GM10248 (cell line): Measurements from ENCODE around the gene ADAM22.

Source experiments
- CTCF ChIA-PET: fragments of 300-600 bp; sonication (Branson Sonifier 250); formaldehyde crosslinking; extraction: SDS; loops from one replicate; lab custom pipeline; 2021; ENCODE audit warnings: antibody characterized with exemption; lab: Yijun Ruan, JAX
- POLR2A ChIA-PET: fragments of 350-650 bp; sonication (Branson Sonifier 250); formaldehyde crosslinking; extraction: SDS; loops from one replicate; lab custom pipeline; 2020; ENCODE audit warnings: antibody characterized with exemption; lab: Yijun Ruan, JAX
- DNase-seq: peaks from one replicate; pipeline ENCODE4 v3.0.0; 2012; ENCODE audit errors: extremely low spot score
- TF ChIP-seq, protein P1 (sequence below): IDR thresholded peaks from 2 replicates; pipeline ENCODE4 v1.5.1; 2012; ENCODE audit warnings: mild to moderate bottlenecking, low read depth; ENCODE audit errors: extremely low read depth, missing control alignments, control extremely low read depth

ADAM22 gene

DNA sequence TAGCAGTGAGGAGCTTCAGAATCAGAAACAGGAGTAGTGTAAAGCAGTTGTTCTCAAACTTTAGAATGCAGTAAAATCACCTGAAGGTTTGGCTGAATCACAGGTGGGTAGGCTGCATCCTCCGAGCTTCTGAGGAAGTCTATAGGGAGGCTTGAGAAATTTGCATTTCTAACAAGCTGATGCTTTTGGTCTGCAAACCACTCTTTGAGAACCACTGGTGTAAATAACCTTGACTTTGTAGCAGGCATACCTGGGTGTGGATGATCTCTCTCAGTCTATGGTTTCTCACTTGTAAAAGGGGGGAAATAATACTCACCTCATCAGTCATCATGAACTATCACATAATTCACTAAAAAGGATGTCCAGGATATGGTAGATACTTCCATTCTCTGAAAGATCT, 167.7 kb downstream of the ADAM22 start:
- ChIA-PET CTCF (interaction anchor here (1.6 to 3.6 kb wide), 4 partner anchors 9 to 12 kb away, joined by 6 to 16 read pairs (median 8); no protein-coding TSS in a partner anchor), POLR2A (no interaction called here)
- no peak for DNase-seq
- TF ChIP-seq, protein P1, sequence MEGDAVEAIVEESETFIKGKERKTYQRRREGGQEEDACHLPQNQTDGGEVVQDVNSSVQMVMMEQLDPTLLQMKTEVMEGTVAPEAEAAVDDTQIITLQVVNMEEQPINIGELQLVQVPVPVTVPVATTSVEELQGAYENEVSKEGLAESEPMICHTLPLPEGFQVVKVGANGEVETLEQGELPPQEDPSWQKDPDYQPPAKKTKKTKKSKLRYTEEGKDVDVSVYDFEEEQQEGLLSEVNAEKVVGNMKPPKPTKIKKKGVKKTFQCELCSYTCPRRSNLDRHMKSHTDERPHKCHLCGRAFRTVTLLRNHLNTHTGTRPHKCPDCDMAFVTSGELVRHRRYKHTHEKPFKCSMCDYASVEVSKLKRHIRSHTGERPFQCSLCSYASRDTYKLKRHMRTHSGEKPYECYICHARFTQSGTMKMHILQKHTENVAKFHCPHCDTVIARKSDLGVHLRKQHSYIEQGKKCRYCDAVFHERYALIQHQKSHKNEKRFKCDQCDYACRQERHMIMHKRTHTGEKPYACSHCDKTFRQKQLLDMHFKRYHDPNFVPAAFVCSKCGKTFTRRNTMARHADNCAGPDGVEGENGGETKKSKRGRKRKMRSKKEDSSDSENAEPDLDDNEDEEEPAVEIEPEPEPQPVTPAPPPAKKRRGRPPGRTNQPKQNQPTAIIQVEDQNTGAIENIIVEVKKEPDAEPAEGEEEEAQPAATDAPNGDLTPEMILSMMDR, result no peak

DNA sequence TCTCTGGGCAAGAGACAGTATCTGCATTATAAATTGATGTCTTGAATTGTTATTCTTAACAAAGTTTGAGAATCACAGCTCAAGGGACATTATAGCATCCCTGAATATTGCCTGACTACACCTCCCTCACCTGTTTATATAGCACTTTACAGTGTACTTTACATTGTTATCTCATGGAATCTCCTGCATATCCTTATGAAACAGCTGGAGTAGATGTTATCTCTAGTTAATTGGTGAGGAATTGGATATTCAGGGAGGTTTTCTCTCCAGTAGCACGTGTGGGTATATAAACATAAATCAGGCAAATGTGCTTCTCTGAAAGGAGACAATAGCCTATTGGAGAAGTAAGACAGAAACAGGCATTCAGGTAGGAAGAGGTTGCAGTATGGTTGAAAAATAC, 168.6 kb downstream of the ADAM22 start:
- POLR2A ChIA-PET, result no interaction called here
- DNase-seq, result no peak
- CTCF ChIA-PET, result interaction anchor here (1.0 to 3.6 kb wide), 5 partner anchors 9 to 145 kb away, joined by 3 to 16 read pairs (median 6); no protein-coding TSS in a partner anchor
- TF ChIP-seq, protein P1, result no peak

DNA sequence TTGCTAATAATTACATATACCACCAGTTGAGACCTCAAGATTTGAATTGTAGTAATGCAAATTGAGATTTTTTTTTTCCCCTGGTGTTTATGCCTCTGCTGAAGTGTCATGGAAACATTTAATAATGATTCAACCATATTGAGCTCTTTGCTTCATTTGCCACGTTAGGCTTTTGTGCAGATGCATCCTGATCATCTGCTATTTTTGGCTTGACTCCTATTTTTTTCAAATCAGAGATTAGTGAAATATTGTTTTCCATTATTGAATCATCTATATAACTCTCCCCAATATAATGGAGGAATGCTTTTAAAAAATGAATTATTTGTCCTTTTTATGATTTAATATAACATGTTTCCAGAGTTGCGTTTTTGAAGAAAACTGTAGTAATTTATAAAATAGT, 170.7 kb downstream of the ADAM22 start:
- CTCF ChIA-PET, result no interaction called here
- TF ChIP-seq, protein P1, result no peak
- POLR2A ChIA-PET, result no interaction called here
- no peak for DNase-seq

DNA sequence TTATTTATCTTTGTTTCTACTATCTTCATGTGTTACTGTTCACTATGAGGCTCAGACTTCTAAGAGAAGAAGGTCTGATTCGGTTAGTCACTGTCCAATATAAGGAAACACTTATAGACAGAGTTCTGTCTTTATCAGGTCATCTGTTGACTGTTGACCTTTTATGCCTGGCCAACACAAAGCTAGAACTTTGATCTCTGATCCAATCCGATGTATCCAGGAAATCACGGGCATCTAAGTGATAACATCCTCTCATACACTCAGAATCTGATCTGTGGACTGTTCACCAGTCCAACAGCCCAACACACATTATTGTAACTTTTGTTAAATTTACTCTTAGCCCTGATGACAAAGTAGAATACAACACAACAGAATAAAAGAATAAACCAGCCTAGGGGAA, 171.2 kb downstream of the ADAM22 start:
- TF ChIP-seq, protein P1, result no peak
- ChIA-PET POLR2A (no interaction called here), CTCF (interaction anchor here (0.8 to 1.6 kb wide), 2 partner anchors 12 to 32 kb away, joined by 3 read pairs; no protein-coding TSS in a partner anchor)
- DNase-seq, result no peak

DNA sequence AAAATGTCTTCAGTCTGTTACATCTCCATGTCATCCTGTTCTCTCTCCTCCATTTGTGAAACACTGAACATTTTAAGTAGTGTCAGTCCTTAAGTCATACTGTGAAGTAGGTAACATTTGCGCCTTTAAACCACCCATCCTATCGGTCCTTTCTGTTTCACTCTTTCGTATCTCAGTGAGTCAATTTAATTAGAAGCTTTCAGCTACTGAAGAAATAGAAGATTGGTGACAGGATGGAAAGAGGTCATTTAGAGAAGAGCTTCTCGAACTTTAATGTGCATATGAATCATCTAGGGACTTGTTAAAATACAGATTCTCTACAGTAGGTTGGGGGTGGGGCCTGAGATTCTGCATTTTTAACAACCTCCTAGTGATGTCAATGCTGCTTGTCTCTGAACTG, 172.4 kb downstream of the ADAM22 start:
- DNase-seq, result no peak
- TF ChIP-seq, protein P1, result no peak
- CTCF ChIA-PET, result interaction anchor here (0.7 to 1.6 kb wide), 2 partner anchors 14 to 33 kb away, joined by 3 to 4 read pairs; no protein-coding TSS in a partner anchor
- POLR2A ChIA-PET, result no interaction called here

DNA sequence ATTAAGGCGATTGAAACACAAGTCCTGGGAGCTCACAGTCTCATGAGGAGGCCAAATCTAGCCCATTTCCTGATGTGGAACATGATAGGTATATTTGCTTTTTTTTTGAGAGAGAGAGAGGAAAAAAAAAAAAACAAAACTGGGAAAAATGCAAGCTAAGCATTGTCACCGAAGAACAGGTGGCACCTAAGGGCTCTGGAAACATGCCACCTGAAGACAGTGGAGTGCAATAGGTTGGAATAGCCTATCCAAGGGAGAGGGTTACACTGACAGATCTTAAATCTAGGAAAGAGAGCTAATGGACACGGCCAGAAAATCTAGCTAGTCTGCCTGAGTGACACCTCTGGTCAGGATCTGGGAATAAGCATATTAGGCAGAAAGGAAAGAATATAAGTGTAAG, 175.6 kb downstream of the ADAM22 start:
- TF ChIP-seq, protein P1, result no peak
- DNase-seq, result no peak
- POLR2A ChIA-PET, result no interaction called here
- CTCF ChIA-PET, result interaction anchor here (1.3 to 1.4 kb wide), 3 partner anchors 12 to 60 kb away, joined by 3 to 5 read pairs (median 3); no protein-coding TSS in a partner anchor
